ENCODE measurements around the gene TOMM6.
A peak's percentile ranks its signal among the peaks of the same experiment; 100 is the strongest.

Gene TOMM6

DNA sequence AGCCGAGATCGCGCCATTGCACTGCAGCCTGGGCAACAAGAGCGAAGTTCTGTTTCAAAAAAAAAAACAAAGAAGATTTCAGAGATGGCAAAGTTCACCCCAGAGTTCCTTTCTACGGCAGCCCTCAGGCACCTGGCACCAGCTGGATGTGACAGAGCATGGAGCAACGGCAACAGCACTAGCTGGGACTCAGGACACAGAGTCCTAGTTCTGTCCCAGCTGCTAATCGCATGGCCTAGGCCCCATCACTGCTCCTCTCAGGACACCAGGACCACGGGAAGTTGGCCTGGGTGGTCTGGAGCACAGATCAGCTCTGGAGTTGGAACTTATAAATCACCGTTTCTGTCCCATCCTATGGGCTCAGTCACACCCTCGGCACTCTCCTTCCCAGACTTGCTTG is 41.4 kb upstream of the TOMM6 start:
- no peak for TF ChIP-seq ZFX (IDR thresholded peaks at IDR 0.05)
- TF ChIP-seq, protein P1, sequence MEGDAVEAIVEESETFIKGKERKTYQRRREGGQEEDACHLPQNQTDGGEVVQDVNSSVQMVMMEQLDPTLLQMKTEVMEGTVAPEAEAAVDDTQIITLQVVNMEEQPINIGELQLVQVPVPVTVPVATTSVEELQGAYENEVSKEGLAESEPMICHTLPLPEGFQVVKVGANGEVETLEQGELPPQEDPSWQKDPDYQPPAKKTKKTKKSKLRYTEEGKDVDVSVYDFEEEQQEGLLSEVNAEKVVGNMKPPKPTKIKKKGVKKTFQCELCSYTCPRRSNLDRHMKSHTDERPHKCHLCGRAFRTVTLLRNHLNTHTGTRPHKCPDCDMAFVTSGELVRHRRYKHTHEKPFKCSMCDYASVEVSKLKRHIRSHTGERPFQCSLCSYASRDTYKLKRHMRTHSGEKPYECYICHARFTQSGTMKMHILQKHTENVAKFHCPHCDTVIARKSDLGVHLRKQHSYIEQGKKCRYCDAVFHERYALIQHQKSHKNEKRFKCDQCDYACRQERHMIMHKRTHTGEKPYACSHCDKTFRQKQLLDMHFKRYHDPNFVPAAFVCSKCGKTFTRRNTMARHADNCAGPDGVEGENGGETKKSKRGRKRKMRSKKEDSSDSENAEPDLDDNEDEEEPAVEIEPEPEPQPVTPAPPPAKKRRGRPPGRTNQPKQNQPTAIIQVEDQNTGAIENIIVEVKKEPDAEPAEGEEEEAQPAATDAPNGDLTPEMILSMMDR (conservative IDR thresholded peaks at IDR 0.05), result no peak
- H3K27ac ChIP-seq, result peak overlapping the region; percentile 96

DNA sequence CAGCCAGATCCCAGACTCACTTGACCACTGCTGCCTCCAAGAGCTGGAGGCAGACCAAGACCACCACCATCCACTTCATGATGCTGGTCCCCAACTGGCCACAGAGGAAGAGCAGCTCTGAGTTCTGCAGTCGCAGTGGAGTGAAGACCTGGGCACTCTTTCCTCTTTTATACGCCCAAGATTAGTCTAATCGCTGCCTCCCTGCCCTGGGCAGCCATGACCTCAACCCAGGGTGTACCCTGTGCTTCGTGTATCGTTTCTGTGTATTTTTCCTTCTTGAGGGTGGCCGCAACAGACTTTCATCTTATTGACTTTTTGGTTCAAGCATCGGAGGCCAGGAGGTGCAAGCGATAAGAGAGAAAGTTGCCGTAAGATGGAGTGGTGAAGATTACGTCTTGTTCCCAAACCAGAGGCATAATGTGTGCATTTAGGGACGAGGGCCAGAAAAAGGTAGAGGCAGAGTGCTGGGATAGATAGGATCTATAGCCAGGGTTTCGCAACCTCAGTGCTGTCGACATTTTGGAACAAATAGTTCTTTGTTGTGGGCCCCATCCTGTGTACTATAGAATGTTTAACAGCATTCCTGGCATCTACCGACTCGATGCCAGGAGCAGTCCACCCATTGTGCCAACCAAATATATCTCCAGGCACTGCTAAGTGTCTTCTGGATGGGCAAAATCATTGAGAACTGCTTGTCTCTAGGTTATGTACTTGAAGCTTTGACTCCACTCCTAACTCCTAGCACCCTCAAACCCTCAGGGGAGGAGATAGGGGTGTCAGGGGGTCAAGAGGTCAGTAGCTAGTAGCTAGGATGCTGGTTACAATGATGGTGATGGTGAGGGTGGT is 40.0 kb upstream of the TOMM6 start, which contains the start of gene PGC:
PGC (minus strand) TSS at position 142 of the 846 bp plus-strand sequence; CDS start at position 79, 63 bp downstream.
- TF ChIP-seq, protein P1 (conservative IDR thresholded peaks at IDR 0.05), result no peak
- TF ChIP-seq ZFX (IDR thresholded peaks at IDR 0.05), result no peak
- peak within 1 kb of the TSS; percentile 96 for H3K27ac ChIP-seq

DNA sequence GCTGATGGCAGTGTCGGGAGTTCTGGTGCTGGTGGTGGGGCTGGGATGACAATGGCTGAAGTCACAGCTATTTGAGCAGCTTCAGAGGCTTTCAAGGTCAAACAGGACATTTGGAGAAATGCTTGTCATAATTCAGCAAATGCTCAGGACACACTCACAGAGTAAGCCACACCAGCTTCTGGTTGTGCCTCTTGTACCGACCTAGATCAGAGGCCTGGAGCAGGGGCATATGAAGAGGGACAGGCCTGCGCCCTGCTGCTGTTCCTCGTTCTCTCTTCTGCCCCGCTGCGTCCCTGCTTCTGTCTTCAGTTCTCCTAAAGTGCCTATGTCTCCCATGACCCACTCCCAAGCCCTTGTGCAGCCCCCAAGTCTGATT is 39.4 kb upstream of the TOMM6 start:
- TF ChIP-seq, protein P1 (conservative IDR thresholded peaks at IDR 0.05), result no peak
- TF ChIP-seq ZFX (IDR thresholded peaks at IDR 0.05), result no peak

DNA sequence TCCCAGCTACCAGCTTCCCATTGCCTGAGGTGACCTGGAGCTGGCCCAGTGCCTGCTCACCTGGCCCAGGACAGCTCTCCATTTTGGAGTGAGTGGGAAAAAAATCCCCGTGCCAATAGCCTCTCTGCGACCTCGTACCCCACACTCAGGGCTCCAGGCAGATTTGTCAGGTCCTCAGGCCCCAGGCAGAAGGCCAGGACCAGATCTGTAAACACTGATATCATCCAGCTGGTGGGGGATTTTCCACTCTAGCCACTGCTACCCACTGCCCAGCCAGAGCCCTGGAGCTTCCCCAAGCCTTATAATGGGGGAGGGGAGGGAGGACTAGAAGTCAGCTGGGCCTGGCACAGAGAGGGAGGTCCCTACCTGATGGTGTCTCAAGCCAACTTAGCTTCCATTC is 39.0 kb upstream of the TOMM6 start:
- H3K27ac ChIP-seq, result peak overlapping the region; percentile 96
- TF ChIP-seq, protein P1 (conservative IDR thresholded peaks at IDR 0.05), result no peak
- TF ChIP-seq ZFX (IDR thresholded peaks at IDR 0.05), result no peak

More for the DNA sequence above, 39.4 kb upstream of the TOMM6 start:
- H3K27ac ChIP-seq, result peak overlapping the region; percentile 96

DNA sequence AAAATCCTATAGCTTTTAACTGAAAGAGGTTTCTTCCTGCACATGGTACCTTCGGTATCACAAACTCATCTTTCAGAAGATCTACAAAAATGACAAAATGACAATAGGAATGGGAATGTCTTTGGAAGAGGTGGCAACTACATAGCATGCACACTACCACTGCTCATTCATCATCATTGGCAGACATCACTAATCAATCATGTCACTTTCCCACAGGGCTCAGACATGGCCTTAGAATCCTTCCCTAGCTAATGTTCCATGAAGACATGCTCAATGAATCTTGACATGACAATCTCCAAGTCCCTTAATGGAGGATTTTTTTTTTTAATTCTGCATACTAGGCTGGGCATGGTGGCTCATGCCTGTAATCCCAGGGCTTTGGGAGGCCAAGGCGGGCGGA is 37.1 kb upstream of the TOMM6 start:
- no peak overlapping the region for H3K27ac ChIP-seq
- TF ChIP-seq, protein P1 (conservative IDR thresholded peaks at IDR 0.05), result no peak
- no peak for TF ChIP-seq ZFX (IDR thresholded peaks at IDR 0.05)

DNA sequence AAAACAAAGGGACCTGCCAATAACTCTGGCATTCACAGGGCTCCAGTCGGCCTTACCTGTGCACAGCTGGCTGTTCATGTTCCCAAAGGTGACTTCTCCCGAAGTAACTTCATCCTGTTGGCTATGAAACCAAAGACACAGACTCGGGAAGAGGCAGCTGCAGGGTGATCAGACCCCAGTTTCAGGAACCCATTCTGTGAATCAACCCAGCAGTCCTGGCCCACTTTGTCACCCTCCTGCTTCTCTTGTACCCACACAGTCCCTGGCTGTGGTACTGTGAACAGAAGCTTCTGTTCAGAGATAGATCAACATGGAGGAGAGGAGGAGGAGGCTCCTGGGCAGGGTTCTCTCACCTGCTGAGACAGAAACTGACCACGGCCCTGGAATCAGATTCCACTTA is 31.6 kb upstream of the TOMM6 start:
- no peak overlapping the region for H3K27ac ChIP-seq
- TF ChIP-seq, protein P1 (conservative IDR thresholded peaks at IDR 0.05), result no peak
- no peak for TF ChIP-seq ZFX (IDR thresholded peaks at IDR 0.05)

DNA sequence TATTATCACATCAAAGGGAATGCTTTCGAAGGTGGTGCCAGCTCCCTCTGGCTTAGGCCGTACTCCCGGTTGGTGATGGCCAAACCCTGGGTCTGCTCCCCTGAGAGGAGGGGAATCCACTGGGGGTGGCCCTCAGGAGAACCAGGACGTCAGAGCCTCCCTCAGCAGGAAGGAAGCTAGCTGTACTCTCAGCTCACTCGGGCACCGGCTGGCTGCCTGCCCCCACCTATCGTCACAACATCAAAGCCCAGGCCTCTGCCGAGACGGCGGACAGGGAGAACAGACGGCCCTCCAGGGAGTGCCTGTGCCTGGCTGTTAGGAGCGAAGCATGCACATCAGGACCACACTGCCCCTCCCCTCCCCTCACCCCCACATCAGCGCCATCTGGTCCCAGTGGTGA is 31.1 kb upstream of the TOMM6 start:
- no peak for TF ChIP-seq ZFX (IDR thresholded peaks at IDR 0.05)
- TF ChIP-seq, protein P1 (conservative IDR thresholded peaks at IDR 0.05), result no peak
- no peak overlapping the region for H3K27ac ChIP-seq

All from C4-2B (cell line).